ENCODE measurements around the gene TRDN. TPM values are rescaled to one million over a fixed set of nuclear protein-coding genes. Genes with fewer than 3 reads are reported as not detected.

TRDN gene
- total RNA-seq, 1 experiment from 2014 or later = 10.4 TPM

DNA sequence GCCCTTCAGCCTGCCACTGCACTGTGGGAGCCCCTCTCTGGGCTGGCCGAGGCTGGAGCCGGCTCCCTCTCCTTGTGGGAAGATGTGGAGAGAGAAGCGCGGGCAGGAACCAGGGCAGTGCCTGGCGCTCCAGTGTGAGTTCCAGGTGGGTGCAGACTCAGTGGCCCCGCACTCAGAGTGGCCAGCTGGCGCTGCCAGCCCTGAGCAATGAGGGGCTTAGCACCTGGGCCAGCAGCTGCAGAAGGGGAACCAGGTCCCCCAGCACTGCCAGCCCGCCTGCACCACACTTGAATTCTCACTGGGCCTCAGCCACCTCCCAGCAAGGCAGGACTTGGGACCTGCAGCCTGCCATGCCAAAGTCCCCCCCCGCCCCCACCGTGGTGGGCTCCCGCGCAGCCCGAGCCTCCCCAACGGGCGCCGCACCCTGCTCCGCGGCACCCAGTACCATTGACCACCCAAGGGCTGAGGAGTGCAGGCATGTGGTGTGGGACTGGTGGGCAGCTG, 434.8 kb downstream of the TRDN start:
- Histone ChIP-seq H3K56ac (ENCODE audit: insufficient read length, low read depth, low read length) (no peak overlapping the region), H3K79me1 (ENCODE audit: insufficient read depth, low read depth, low read length, poor library complexity, severe bottlenecking) (no peaks in the 10 kb centered on the region), H3K14ac (ENCODE audit: insufficient read depth, low read length) (no peak overlapping the region), H3K23ac (ENCODE audit: insufficient read length, low read depth, low read length) (no peak overlapping the region), H2BK12ac (ENCODE audit: insufficient read length, low read depth, low read length) (no peak overlapping the region), H3K4me1 (ENCODE audit: insufficient read depth, low read length) (no peaks in the 10 kb centered on the region), H3T11ph (ENCODE audit: low read length) (no peak overlapping the region), H2AK5ac (ENCODE audit: insufficient read length, low read length) (no peak overlapping the region), H2BK15ac (ENCODE audit: low read depth, low read length) (no peak overlapping the region), H3K27me3 (ENCODE audit: insufficient read depth, low read length) (no peaks in the 10 kb centered on the region), H3K79me2 (ENCODE audit: insufficient read depth, low read length) (no peaks in the 10 kb centered on the region), H3K9ac (ENCODE audit: extremely low read depth, insufficient read length, low read length) (no peak overlapping the region), H4K91ac (ENCODE audit: insufficient read length, low read depth, low read length) (no peak overlapping the region), H3K27ac (ENCODE audit: insufficient read length, low read depth, low read length) (no peak overlapping the region), H3K9me3 (ENCODE audit: control insufficient read depth, low read depth, low read length) (no peaks in the 10 kb centered on the region), H2BK5ac (ENCODE audit: insufficient read length, low read length) (no peak overlapping the region), H3K4me2 (ENCODE audit: insufficient read depth, insufficient read length, low read length) (no peak overlapping the region), H3K18ac (ENCODE audit: insufficient read length, low read depth, low read length) (no peak overlapping the region), H3K4ac (ENCODE audit: low read depth, low read length) (no peak overlapping the region), H3K23me2 (ENCODE audit: insufficient read length, low read depth, low read length, poor library complexity, severe bottlenecking) (no peaks in the 10 kb centered on the region), H4K20me1 (ENCODE audit: control insufficient read depth, insufficient read depth, insufficient read length) (no peaks in the 10 kb centered on the region), H2AFZ (ENCODE audit: low read length) (no peak overlapping the region), H2BK20ac (ENCODE audit: low read depth, low read length, poor library complexity, severe bottlenecking) (no peak overlapping the region), H4K5ac (ENCODE audit: insufficient read length, low read depth, low read length) (no peak overlapping the region), H2BK120ac (ENCODE audit: low read depth, low read length, poor library complexity, severe bottlenecking) (no peak overlapping the region), H4K8ac (replicated peaks; ENCODE audit: insufficient read length, low read depth, low read length) (no peak overlapping the region)
- H3K27ac Mint-ChIP-seq = no peak overlapping the region
- H3K9me3 Mint-ChIP-seq = peaks cover 21 to 31% of the 10 kb centered on the region in 2 experiments
- H3K4me1 Mint-ChIP-seq = peaks cover 14 to 20% of the 10 kb centered on the region in 2 experiments
- H3K4me3 Mint-ChIP-seq = no peak overlapping the region
- H3K36me3 Mint-ChIP-seq (ENCODE audit: insufficient read depth in 1 of 3, low read depth in 3 of 3) = peaks cover 16 to 21% (median 16%) of the 10 kb centered on the region in 3 experiments
- DNase-seq = no peak
- WGBS (ENCODE audit: extremely low coverage, insufficient read length, low lambda C conversion rate) = no CpG with 5 or more reads among the region's 18 CpGs
- peaks cover 11% of the 10 kb centered on the region for H3K27me3 Mint-ChIP-seq (ENCODE audit: low read depth)
- TF ChIP-seq CTCF (conservative IDR thresholded peaks at IDR 0.05) = no peak
